Astrocyte (in vitro differentiated cells and primary cell): ENCODE data around the gene SIN3B. TPM values are rescaled to one million over a fixed set of nuclear protein-coding genes. Genes with fewer than 3 reads are reported as not detected.

Source experiments
- DNase-seq: peaks from one replicate; pipeline ENCODE4 v3.0.0-alpha.2; 2010; ENCODE audit warnings: low read depth
- FAIRE-seq: peaks from 2 replicates; lab custom pipeline; 2011; peaks lifted over from hg19 to GRCh38; lab: Jason Lieb, UNC
- H2AFZ ChIP-seq: 2 replicates; pipeline ENCODE4 v1.6.0; 2012; ENCODE audit warnings: low read depth, low read length, inconsistent platforms
- H3K27ac ChIP-seq: 2 replicates; pipeline ENCODE4 v1.5.1; 2011; ENCODE audit warnings: low read depth, low read length, inconsistent platforms
- H3K27me3 ChIP-seq: 2 replicates; pipeline ENCODE4 v1.6.0; 2011; ENCODE audit warnings: low read length, inconsistent platforms; ENCODE audit not compliant: insufficient read depth
- H3K36me3 ChIP-seq: 2 replicates; pipeline ENCODE4 v1.5.1; 2011; ENCODE audit warnings: low read length, inconsistent platforms; ENCODE audit not compliant: insufficient read depth
- H3K4me1 ChIP-seq: 2 replicates; pipeline ENCODE4 v1.5.1; 2011; ENCODE audit warnings: low read length, inconsistent platforms; ENCODE audit not compliant: insufficient read depth
- H3K4me2 ChIP-seq: 2 replicates; pipeline ENCODE4 v1.6.0; 2012; ENCODE audit warnings: low read length, inconsistent platforms
- H3K4me3 ChIP-seq: 2 replicates; pipeline ENCODE4 v1.5.1; 2011; ENCODE audit warnings: low read depth, mild to moderate bottlenecking, low read length, inconsistent platforms; ENCODE audit not compliant: insufficient read depth
- H3K79me2 ChIP-seq: 2 replicates; pipeline ENCODE4 v1.6.0; 2012; ENCODE audit warnings: mild to moderate bottlenecking, low read length, inconsistent platforms; ENCODE audit not compliant: insufficient read depth
- H3K9ac ChIP-seq: 2 replicates; pipeline ENCODE4 v1.6.0; 2012; ENCODE audit warnings: mild to moderate bottlenecking, low read length, inconsistent platforms
- H3K9me3 ChIP-seq: 2 replicates; pipeline ENCODE4 v1.5.1; 2012; ENCODE audit warnings: low read depth, mild to moderate bottlenecking, low read length, inconsistent platforms; ENCODE audit not compliant: insufficient read depth
- H4K20me1 ChIP-seq: 2 replicates; pipeline ENCODE4 v1.6.0; 2012; ENCODE audit warnings: low read length, inconsistent platforms; ENCODE audit not compliant: insufficient read depth
- H3K27ac Mint-ChIP-seq: one replicate; pipeline ENCODE4 v1.8.0; 2021; ENCODE audit warnings: mild to moderate bottlenecking, mixed read lengths; ENCODE audit not compliant: unreplicated experiment
- H3K27me3 Mint-ChIP-seq: one replicate; pipeline ENCODE4 v1.8.0; 2021; ENCODE audit warnings: low read depth, mixed read lengths; ENCODE audit not compliant: unreplicated experiment
- H3K36me3 Mint-ChIP-seq: one replicate; pipeline ENCODE4 v1.8.0; 2021; ENCODE audit warnings: low read depth, mixed read lengths; ENCODE audit not compliant: unreplicated experiment
- H3K4me1 Mint-ChIP-seq: one replicate; pipeline ENCODE4 v1.8.0; 2021; ENCODE audit warnings: low read depth, mixed read lengths; ENCODE audit not compliant: unreplicated experiment
- H3K4me3 Mint-ChIP-seq: one replicate; pipeline ENCODE4 v1.8.0; 2021; ENCODE audit warnings: mild to moderate bottlenecking, moderate library complexity, mixed read lengths; ENCODE audit not compliant: unreplicated experiment
- H3K9me3 Mint-ChIP-seq: one replicate; pipeline ENCODE4 v1.8.0; 2021; ENCODE audit warnings: mild to moderate bottlenecking, mixed read lengths; ENCODE audit not compliant: unreplicated experiment
- EZH2 ChIP-seq: IDR thresholded peaks from 2 replicates; pipeline ENCODE4 v1.6.1; 2012; ENCODE audit warnings: mild to moderate bottlenecking, low read length, inconsistent platforms; ENCODE audit not compliant: insufficient read depth
- total RNA-seq: library from RNA; stranded (reverse); gene quantifications from 2 replicates; pipeline ENCODE4 v1.2.1, GENCODE V29; 2021
- TF ChIP-seq, protein P1 (sequence below): IDR thresholded peaks from 2 replicates; pipeline ENCODE4 v1.5.1; 2011; ENCODE audit warnings: low read depth, mild to moderate bottlenecking, inconsistent platforms, low read length, moderate library complexity; ENCODE audit not compliant: insufficient read depth

The SIN3B gene
- total RNA-seq, 1 donor from 2014 or later, result 86.1 TPM

DNA sequence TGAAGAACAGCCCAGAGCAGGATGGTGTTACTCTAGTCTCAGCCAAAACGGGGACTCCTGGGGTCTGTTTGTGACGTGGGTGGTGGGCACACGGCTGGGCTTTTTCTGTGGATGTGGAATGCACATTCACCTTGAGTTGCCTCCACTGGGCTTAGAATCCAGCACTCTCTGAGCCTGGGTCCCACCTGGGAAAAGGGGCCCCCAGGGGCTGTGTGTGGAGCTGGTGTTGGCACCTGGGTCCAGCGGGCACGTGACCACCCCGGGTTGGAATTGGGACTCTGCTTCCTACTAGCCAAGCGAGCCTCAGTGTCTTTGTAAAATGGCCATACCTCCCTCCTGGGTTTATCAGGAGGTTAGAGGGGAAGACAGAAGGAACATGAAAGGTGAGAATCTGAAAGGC lies 30.4 kb downstream of the SIN3B start:
- Histone ChIP-seq H3K27ac (no peak overlapping the region), H3K4me3 (no peak overlapping the region), H3K4me2 (no peak overlapping the region), H3K27me3 (no peaks in the 10 kb centered on the region), H3K36me3 (peaks cover 10% of the 10 kb centered on the region), H3K79me2 (no peaks in the 10 kb centered on the region), H2AFZ (no peak overlapping the region), H3K9me3 (no peaks in the 10 kb centered on the region), H3K4me1 (no peaks in the 10 kb centered on the region), H3K9ac (no peak overlapping the region), H4K20me1 (peaks cover 20% of the 10 kb centered on the region)
- H3K27ac Mint-ChIP-seq, result no peak overlapping the region
- FAIRE-seq (no peak), DNase-seq (no peak)
- no peaks in the 10 kb centered on the region for H3K4me1 Mint-ChIP-seq
- H3K36me3 Mint-ChIP-seq, result peaks cover 23% of the 10 kb centered on the region
- H3K4me3 Mint-ChIP-seq, result no peak overlapping the region
- no peaks in the 10 kb centered on the region for H3K27me3 Mint-ChIP-seq
- no peak for TF ChIP-seq EZH2
- TF ChIP-seq, protein P1, sequence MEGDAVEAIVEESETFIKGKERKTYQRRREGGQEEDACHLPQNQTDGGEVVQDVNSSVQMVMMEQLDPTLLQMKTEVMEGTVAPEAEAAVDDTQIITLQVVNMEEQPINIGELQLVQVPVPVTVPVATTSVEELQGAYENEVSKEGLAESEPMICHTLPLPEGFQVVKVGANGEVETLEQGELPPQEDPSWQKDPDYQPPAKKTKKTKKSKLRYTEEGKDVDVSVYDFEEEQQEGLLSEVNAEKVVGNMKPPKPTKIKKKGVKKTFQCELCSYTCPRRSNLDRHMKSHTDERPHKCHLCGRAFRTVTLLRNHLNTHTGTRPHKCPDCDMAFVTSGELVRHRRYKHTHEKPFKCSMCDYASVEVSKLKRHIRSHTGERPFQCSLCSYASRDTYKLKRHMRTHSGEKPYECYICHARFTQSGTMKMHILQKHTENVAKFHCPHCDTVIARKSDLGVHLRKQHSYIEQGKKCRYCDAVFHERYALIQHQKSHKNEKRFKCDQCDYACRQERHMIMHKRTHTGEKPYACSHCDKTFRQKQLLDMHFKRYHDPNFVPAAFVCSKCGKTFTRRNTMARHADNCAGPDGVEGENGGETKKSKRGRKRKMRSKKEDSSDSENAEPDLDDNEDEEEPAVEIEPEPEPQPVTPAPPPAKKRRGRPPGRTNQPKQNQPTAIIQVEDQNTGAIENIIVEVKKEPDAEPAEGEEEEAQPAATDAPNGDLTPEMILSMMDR, result no peak
- no peaks in the 10 kb centered on the region for H3K9me3 Mint-ChIP-seq

DNA sequence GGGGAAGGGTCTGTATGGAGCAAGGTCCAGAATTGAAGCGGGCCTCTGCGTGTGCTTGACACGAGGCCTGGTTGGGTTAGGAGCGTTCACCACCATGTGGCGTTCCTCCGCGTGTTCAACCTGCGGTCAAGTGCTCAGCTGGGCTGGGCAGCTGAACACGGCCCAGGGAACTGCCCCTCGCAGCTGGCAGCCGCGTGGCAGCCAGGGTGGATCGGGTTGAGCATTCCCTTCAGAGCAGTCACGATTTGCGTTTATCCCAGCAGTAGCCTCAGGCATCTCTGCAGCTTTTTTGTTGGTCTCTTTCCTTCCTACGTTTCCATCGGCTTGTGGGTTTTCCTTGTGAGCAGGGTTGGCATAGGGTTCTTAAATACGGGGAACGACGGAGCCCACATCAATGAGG lies 30.9 kb downstream of the SIN3B start:
- no peak overlapping the region for H3K27ac ChIP-seq
- H3K4me1 Mint-ChIP-seq, result no peaks in the 10 kb centered on the region
- H3K4me1 ChIP-seq, result no peaks in the 10 kb centered on the region
- no peaks in the 10 kb centered on the region for H3K27me3 Mint-ChIP-seq
- no peak overlapping the region for H3K4me3 Mint-ChIP-seq
- peaks cover 5% of the 10 kb centered on the region for H3K36me3 ChIP-seq
- no peak overlapping the region for H3K27ac Mint-ChIP-seq
- H3K4me2 ChIP-seq, result no peak overlapping the region
- FAIRE-seq (no peak), DNase-seq (no peak)
- H3K9ac ChIP-seq, result no peak overlapping the region
- peaks cover 19% of the 10 kb centered on the region for H3K36me3 Mint-ChIP-seq
- no peaks in the 10 kb centered on the region for H3K79me2 ChIP-seq
- H2AFZ ChIP-seq, result no peak overlapping the region
- no peaks in the 10 kb centered on the region for H3K9me3 ChIP-seq
- no peak overlapping the region for H3K4me3 ChIP-seq
- peaks cover 20% of the 10 kb centered on the region for H4K20me1 ChIP-seq
- H3K9me3 Mint-ChIP-seq, result no peaks in the 10 kb centered on the region
- no peaks in the 10 kb centered on the region for H3K27me3 ChIP-seq
- no peak for TF ChIP-seq EZH2
- TF ChIP-seq, protein P1, result no peak

DNA sequence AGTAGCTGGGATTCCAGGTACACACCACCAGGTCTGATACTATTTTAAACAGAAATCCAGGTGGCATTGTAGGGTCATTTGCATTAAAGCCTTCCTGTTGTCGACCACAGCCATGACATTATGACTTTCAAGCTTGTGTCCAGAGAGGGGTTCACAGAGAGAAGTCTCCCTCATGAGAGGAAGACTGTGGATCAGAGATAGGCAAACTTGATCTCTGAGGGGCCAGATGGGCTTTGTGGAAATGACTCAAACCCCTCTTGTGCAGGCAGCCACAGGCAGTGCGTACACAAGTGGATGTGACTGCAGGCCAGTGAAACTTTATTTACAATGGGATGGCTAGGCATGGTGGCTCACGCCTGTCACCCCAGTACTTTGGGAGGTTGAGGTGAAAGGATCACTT lies 31.8 kb downstream of the SIN3B start:
- no peak for DNase-seq
- FAIRE-seq, result no peak
- H3K27me3 ChIP-seq, result no peaks in the 10 kb centered on the region
- H3K9ac ChIP-seq, result no peak overlapping the region
- Mint-ChIP-seq H3K27me3 (no peaks in the 10 kb centered on the region), H3K4me3 (no peak overlapping the region), H3K27ac (no peak overlapping the region), H3K9me3 (no peaks in the 10 kb centered on the region), H3K36me3 (peaks cover 17% of the 10 kb centered on the region), H3K4me1 (no peaks in the 10 kb centered on the region)
- no peaks in the 10 kb centered on the region for H3K4me1 ChIP-seq
- no peaks in the 10 kb centered on the region for H3K79me2 ChIP-seq
- H3K9me3 ChIP-seq, result no peaks in the 10 kb centered on the region
- H2AFZ ChIP-seq, result no peak overlapping the region
- H3K27ac ChIP-seq, result no peak overlapping the region
- peaks cover 9% of the 10 kb centered on the region for H3K36me3 ChIP-seq
- peaks cover 20% of the 10 kb centered on the region for H4K20me1 ChIP-seq
- TF ChIP-seq EZH2, result no peak
- TF ChIP-seq, protein P1, result no peak
- H3K4me3 ChIP-seq, result no peak overlapping the region
- H3K4me2 ChIP-seq, result no peak overlapping the region
